ENCODE measurements around the gene ZNF407. TPM values are rescaled to one million over a fixed set of nuclear protein-coding genes. Genes with fewer than 3 reads are reported as not detected.

Gene ZNF407
- total and polyA plus RNA-seq, 4 donors, result 2.8 to 34.9 (median 9.5) TPM

DNA sequence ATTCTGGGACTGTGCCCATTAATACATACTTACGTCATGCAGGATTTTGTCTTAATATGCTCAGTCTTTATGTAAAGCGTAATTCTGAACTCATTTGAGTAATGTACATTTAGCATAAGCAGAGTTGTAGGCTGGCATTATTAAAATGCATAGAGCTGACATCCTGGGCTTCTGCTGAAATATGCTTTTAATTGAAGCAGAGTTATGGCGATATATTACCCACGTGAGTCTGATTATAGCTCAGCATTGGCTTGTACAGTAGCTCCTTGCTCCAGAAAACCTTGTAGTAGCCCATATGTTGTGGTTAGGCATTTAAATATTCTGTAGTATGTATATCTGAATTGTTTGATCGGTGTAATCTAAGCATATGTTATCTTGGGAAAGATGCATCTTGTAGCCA lies 377.3 kb downstream of the ZNF407 start:
- Histone ChIP-seq H3K4me3 (no peak overlapping the region), H3K27ac (ENCODE audit: low read depth in 1 of 2, low read length in 1 of 2) (no peak overlapping the region)
- no peak for ATAC-seq (ENCODE audit: insufficient read depth, low FRiP score)

DNA sequence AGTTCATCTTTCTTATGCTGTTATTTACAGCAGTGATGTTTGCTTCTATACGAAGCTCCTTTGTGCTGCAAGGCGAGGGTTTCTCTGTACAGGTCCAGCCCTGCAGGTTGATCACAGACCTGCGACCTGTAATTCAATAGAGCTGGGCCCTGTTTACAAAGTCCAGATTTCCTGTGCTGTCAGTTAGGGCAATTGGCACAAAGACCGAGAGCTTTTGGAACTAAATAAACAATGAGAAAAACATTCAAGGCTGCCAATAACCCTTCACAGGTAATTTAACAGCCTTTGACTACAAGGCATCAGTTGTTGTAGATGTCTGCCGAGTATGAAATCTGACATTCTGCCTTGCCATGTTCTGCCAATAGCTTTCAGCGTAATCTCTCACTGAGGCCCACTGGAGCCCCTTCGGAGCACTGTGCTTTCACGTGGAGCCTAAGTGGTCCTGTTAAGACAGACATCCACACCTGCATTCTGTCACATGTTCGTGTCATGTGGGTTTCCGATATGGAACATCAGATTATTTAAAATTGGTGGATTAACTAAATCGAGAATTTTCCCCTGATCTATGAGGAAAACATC lies 378.8 kb downstream of the ZNF407 start:
- peaks cover 0 to 2% (median 0%) of the 10 kb centered on the region in 4 donors for H3K36me3 ChIP-seq (ENCODE audit: control insufficient read depth in 4 of 4, insufficient read depth in 4 of 4, low read length in 4 of 4)
- peaks cover 0 to 11% (median 0%) of the 10 kb centered on the region in 5 donors for H3K4me1 ChIP-seq (ENCODE audit: control insufficient read depth in 5 of 5, insufficient read depth in 5 of 5, low read length in 5 of 5)
- peaks cover 0 to 2% (median 0%) of the 10 kb centered on the region in 4 donors for H3K9me3 ChIP-seq (ENCODE audit: control insufficient read depth in 4 of 4, insufficient read depth in 3 of 4, low read length in 3 of 4)
- 76 to 88% methylated on average over 11 of the region's 11 CpGs for WGBS, 2 donors
- ATAC-seq (ENCODE audit: insufficient read depth, low FRiP score), result no peak
- TF ChIP-seq, protein P1, sequence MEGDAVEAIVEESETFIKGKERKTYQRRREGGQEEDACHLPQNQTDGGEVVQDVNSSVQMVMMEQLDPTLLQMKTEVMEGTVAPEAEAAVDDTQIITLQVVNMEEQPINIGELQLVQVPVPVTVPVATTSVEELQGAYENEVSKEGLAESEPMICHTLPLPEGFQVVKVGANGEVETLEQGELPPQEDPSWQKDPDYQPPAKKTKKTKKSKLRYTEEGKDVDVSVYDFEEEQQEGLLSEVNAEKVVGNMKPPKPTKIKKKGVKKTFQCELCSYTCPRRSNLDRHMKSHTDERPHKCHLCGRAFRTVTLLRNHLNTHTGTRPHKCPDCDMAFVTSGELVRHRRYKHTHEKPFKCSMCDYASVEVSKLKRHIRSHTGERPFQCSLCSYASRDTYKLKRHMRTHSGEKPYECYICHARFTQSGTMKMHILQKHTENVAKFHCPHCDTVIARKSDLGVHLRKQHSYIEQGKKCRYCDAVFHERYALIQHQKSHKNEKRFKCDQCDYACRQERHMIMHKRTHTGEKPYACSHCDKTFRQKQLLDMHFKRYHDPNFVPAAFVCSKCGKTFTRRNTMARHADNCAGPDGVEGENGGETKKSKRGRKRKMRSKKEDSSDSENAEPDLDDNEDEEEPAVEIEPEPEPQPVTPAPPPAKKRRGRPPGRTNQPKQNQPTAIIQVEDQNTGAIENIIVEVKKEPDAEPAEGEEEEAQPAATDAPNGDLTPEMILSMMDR (IDR thresholded peaks at IDR 0.05; ENCODE audit: control extremely low read depth, extremely low read depth), result no peak
- H3K27me3 ChIP-seq (ENCODE audit: control insufficient read depth in 3 of 3, insufficient read depth in 3 of 3, low read length in 2 of 3), result no peaks in the 10 kb centered on the region
- no peak overlapping the region for H3K9ac ChIP-seq (ENCODE audit: insufficient read depth in 1 of 2, low read length in 2 of 2)
- H3K27ac ChIP-seq (ENCODE audit: low read depth in 1 of 2, low read length in 1 of 2), result no peak overlapping the region
- H3K4me3 ChIP-seq, result no peak overlapping the region
- peak in 1 of 3 donors; percentile 12 for DNase-seq

More for the DNA sequence above, 377.3 kb downstream of the ZNF407 start:
- TF ChIP-seq, protein P1 (IDR thresholded peaks at IDR 0.05; ENCODE audit: control extremely low read depth, extremely low read depth), result no peak
- peak in 1 of 3 donors; percentile 16 for DNase-seq
- Histone ChIP-seq H3K36me3 (ENCODE audit: control insufficient read depth in 4 of 4, insufficient read depth in 4 of 4, low read length in 4 of 4) (no peaks in the 10 kb centered on the region), H3K9ac (ENCODE audit: insufficient read depth in 1 of 2, low read length in 2 of 2) (no peak overlapping the region), H3K27me3 (ENCODE audit: control insufficient read depth in 3 of 3, insufficient read depth in 3 of 3, low read length in 2 of 3) (no peaks in the 10 kb centered on the region), H3K9me3 (ENCODE audit: control insufficient read depth in 4 of 4, insufficient read depth in 3 of 4, low read length in 3 of 4) (peaks cover 0 to 2% (median 0%) of the 10 kb centered on the region in 4 donors), H3K4me1 (ENCODE audit: control insufficient read depth in 5 of 5, insufficient read depth in 5 of 5, low read length in 5 of 5) (peaks cover 0 to 11% (median 0%) of the 10 kb centered on the region in 5 donors)
- WGBS, 2 donors, result 98 to 99% methylated on average over 5 of the region's 5 CpGs

DNA sequence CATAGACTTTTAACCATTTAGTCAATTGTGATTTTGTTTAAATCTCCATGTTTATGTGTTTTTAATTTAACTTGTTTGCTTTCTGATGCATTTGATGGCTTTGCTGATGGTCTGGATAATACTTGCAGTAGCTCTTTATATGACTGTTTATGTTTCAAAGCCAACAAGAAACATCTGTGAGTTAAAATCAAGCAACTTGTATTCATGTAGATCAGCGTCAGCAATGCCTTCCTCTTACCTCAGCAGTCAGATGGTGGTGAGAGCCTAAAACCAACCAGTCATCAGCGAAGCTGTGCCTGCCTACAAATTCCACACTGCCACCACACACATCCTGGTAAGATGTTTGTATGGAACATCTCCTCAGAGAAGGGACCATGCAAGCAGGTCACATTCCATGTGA lies 379.4 kb downstream of the ZNF407 start:
- peaks cover 0 to 2% (median 0%) of the 10 kb centered on the region in 4 donors for H3K36me3 ChIP-seq (ENCODE audit: control insufficient read depth in 4 of 4, insufficient read depth in 4 of 4, low read length in 4 of 4)
- DNase-seq, result peak in 1 of 3 donors; percentile 43
- no peaks in the 10 kb centered on the region for H3K27me3 ChIP-seq (ENCODE audit: control insufficient read depth in 3 of 3, insufficient read depth in 3 of 3, low read length in 2 of 3)
- peaks cover 0 to 11% (median 0%) of the 10 kb centered on the region in 5 donors for H3K4me1 ChIP-seq (ENCODE audit: control insufficient read depth in 5 of 5, insufficient read depth in 5 of 5, low read length in 5 of 5)
- H3K27ac ChIP-seq (ENCODE audit: low read depth in 1 of 2, low read length in 1 of 2), result no peak overlapping the region
- ATAC-seq (ENCODE audit: insufficient read depth, low FRiP score), result no peak
- H3K9me3 ChIP-seq (ENCODE audit: control insufficient read depth in 4 of 4, insufficient read depth in 3 of 4, low read length in 3 of 4), result peaks cover 0 to 2% (median 0%) of the 10 kb centered on the region in 4 donors
- no peak overlapping the region for H3K9ac ChIP-seq (ENCODE audit: insufficient read depth in 1 of 2, low read length in 2 of 2)
- TF ChIP-seq, protein P1 (IDR thresholded peaks at IDR 0.05; ENCODE audit: control extremely low read depth, extremely low read depth), result no peak
- H3K4me3 ChIP-seq, result no peak overlapping the region
- WGBS, 2 donors, result 99 to 100% methylated on average over 2 of the region's 2 CpGs
